Measurements from ENCODE around the gene GABPB1.

DNA sequence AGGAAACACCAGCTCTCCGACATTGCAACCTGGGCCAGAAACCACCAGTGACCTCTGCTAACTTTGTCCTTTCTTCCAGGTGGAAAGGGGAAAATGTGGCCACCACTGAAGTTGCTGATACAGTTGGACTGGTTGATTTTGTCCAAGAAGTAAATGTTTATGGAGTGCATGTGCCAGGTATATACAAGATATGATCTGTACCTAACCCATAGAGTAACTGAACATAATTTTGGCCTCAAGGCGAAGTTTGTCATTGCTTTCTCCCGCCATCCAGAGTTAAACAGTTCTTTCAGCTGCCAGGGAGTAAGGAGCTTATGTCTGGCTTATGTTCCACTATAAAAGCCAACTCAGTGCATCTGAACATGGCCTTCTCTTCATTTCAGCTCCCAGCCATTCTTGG, 126.1 kb downstream of the GABPB1 start:
- TF ChIP-seq, protein P1, sequence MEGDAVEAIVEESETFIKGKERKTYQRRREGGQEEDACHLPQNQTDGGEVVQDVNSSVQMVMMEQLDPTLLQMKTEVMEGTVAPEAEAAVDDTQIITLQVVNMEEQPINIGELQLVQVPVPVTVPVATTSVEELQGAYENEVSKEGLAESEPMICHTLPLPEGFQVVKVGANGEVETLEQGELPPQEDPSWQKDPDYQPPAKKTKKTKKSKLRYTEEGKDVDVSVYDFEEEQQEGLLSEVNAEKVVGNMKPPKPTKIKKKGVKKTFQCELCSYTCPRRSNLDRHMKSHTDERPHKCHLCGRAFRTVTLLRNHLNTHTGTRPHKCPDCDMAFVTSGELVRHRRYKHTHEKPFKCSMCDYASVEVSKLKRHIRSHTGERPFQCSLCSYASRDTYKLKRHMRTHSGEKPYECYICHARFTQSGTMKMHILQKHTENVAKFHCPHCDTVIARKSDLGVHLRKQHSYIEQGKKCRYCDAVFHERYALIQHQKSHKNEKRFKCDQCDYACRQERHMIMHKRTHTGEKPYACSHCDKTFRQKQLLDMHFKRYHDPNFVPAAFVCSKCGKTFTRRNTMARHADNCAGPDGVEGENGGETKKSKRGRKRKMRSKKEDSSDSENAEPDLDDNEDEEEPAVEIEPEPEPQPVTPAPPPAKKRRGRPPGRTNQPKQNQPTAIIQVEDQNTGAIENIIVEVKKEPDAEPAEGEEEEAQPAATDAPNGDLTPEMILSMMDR (conservative IDR thresholded peaks at IDR 0.05; ENCODE audit: low read depth, low read length): no peak
- TF ChIP-seq EZH2 (IDR thresholded peaks at IDR 0.05; ENCODE audit: borderline replicate concordance, low read depth, low read length, poor library complexity, severe bottlenecking): no peak
